GM12878 (cell line): ENCODE measurements around the gene TRIM9. TPM values are rescaled to one million over a fixed set of nuclear protein-coding genes. Genes with fewer than 3 reads are reported as not detected.

Experiments
- ATAC-seq: fragments of 200-7000 bp; cut with Tn5 transposase; 3 replicates; pipeline ENCODE4 v1.9.1; 2020; ENCODE audit warnings: mild to moderate bottlenecking, moderate library complexity
- BruUV-seq: library from RNA; stranded (reverse); fragments of 400-500 nt; replicated peaks from 2 replicates; lab custom pipeline; 2021; lab: Mats Ljungman, UMichigan
- CTCF ChIA-PET: fragments of 300-600 bp; sonication (Branson Sonifier 250); formaldehyde crosslinking; extraction: SDS; loops from one replicate; lab custom pipeline; 2021; ENCODE audit warnings: inconsistent platforms; lab: Yijun Ruan, JAX
- POLR2A ChIA-PET: fragments of 350-600 bp; formaldehyde crosslinking; extraction: SDS; loops from one replicate; lab custom pipeline; 2021; ENCODE audit warnings: inconsistent platforms; lab: Charles Lee
- RAD21 ChIA-PET: fragments of 300-600 bp; sonication (Branson Sonifier 250); formaldehyde crosslinking; loops from one replicate; lab custom pipeline; 2023; ENCODE audit warnings: antibody characterized with exemption; ENCODE audit not compliant: unreplicated experiment; lab: Charles Lee
- SMC1A ChIA-PET: fragments of 300-600 bp; sonication (Branson Sonifier 250); formaldehyde crosslinking; loops from one replicate; lab custom pipeline; 2023; ENCODE audit not compliant: unreplicated experiment, uncharacterized antibody; lab: Charles Lee
- DNase-seq: peaks from one replicate; pipeline ENCODE4 v3.0.0-alpha.2; 2011; ENCODE audit warnings: low read depth, low spot score
- FAIRE-seq: peaks from 3 replicates; lab custom pipeline; 2011; peaks lifted over from hg19 to GRCh38; lab: Jason Lieb, UNC
- H2AFZ ChIP-seq: 2 replicates; pipeline ENCODE4 v1.6.0; 2011; ENCODE audit warnings: low read depth, low read length, control low read depth; ENCODE audit not compliant: control insufficient read depth
- H3K27ac ChIP-seq: 2 replicates; pipeline ENCODE4 v1.5.1; 2011; ENCODE audit warnings: control low read depth; ENCODE audit not compliant: control insufficient read depth, insufficient read depth
- H3K27me3 ChIP-seq, 2 experiments: replicated peaks in 1 of 2; 2 replicates each; pipeline versions ENCODE4 v1.6.0 to v1.6.1; 2011; ENCODE audit warnings: low read length in 1 of 2; ENCODE audit not compliant: control insufficient read depth in 2 of 2, insufficient read depth in 2 of 2
- H3K36me3 ChIP-seq, 2 experiments: 2 replicates each; pipeline ENCODE4 v1.5.1; 2011; ENCODE audit warnings: low read length in 1 of 2; ENCODE audit not compliant: control insufficient read depth in 2 of 2, insufficient read depth in 2 of 2
- H3K4me1 ChIP-seq: 2 replicates; pipeline ENCODE4 v1.6.1; 2011; ENCODE audit warnings: mild to moderate bottlenecking, low read length, moderate library complexity, mixed read lengths; ENCODE audit not compliant: control insufficient read depth, insufficient read depth
- H3K4me2 ChIP-seq: 2 replicates; pipeline ENCODE4 v1.6.0; 2011; ENCODE audit warnings: control low read depth; ENCODE audit not compliant: control insufficient read depth, insufficient read depth
- H3K4me3 ChIP-seq: fragments of 200-600 bp; sonication (generic); 2 replicates; pipeline ENCODE4 v1.5.1; 2016
- H3K79me2 ChIP-seq: 2 replicates; pipeline ENCODE4 v1.6.0; 2011; ENCODE audit warnings: low read length; ENCODE audit not compliant: control insufficient read depth, insufficient read depth
- H3K9ac ChIP-seq: 2 replicates; pipeline ENCODE4 v1.8.0; 2011; ENCODE audit warnings: low read length, control low read depth, mixed read lengths; ENCODE audit not compliant: control insufficient read depth, insufficient read depth
- H3K9me3 ChIP-seq: replicated peaks from 3 replicates; pipeline ENCODE4 v1.5.1; 2011; ENCODE audit warnings: mild to moderate bottlenecking, low read length; ENCODE audit not compliant: control insufficient read depth, insufficient read depth
- H4K20me1 ChIP-seq: 2 replicates; pipeline ENCODE4 v1.6.0; 2011; ENCODE audit not compliant: control insufficient read depth, insufficient read depth
- BACH1 ChIP-seq: fragments of 450-650 bp; IDR thresholded peaks from 2 replicates; pipeline ENCODE4 v1.6.1; 2017; ENCODE audit warnings: mild to moderate bottlenecking, borderline replicate concordance
- BMI1 ChIP-seq: fragments of 450-650 bp; IDR thresholded peaks from 2 replicates; pipeline ENCODE4 v1.6.1; 2016; ENCODE audit warnings: mild to moderate bottlenecking, moderate library complexity, borderline replicate concordance
- DPF2 ChIP-seq: fragments of 450-650 bp; IDR thresholded peaks from 2 replicates; pipeline ENCODE4 v1.6.1; 2017; ENCODE audit warnings: mild to moderate bottlenecking
- PBX3 ChIP-seq: IDR thresholded peaks from 2 replicates; pipeline ENCODE4 v1.6.1; 2011; ENCODE audit warnings: mild to moderate bottlenecking, low read depth, low read length, moderate library complexity; ENCODE audit not compliant: insufficient replicate concordance
- RAD21 ChIP-seq: IDR thresholded peaks from 2 replicates; pipeline ENCODE4 v1.6.1; 2011; ENCODE audit warnings: mild to moderate bottlenecking, low read depth, low read length, moderate library complexity; ENCODE audit not compliant: insufficient read depth
- RAD51 ChIP-seq: fragments of 450-650 bp; IDR thresholded peaks from 2 replicates; pipeline ENCODE4 v1.6.1; 2016; ENCODE audit warnings: moderate library complexity, mild to moderate bottlenecking, inconsistent platforms
- SPI1 ChIP-seq: IDR thresholded peaks from 2 replicates; pipeline ENCODE4 v1.6.1; 2011; ENCODE audit warnings: low read depth, mild to moderate bottlenecking, low read length, moderate library complexity, borderline replicate concordance; ENCODE audit not compliant: insufficient read depth
- STAT3 ChIP-seq: IDR thresholded peaks from 2 replicates; pipeline ENCODE4 v1.6.1; 2011; ENCODE audit warnings: low read depth, low read length, improper control_type of control experiment
- TARDBP ChIP-seq: IDR thresholded peaks from 2 replicates; pipeline ENCODE4 v1.6.1; 2016; ENCODE audit warnings: borderline replicate concordance
- YY1 ChIP-seq: IDR thresholded peaks from 2 replicates; pipeline ENCODE4 v1.6.1; 2011; ENCODE audit warnings: low read depth, mild to moderate bottlenecking, low read length
- WGBS: methylation state at CpG from one replicate; pipeline ENCODE4 v1.1.6; 2016; ENCODE audit warnings: low lambda C conversion rate; ENCODE audit not compliant: insufficient replicate concordance, insufficient coverage; ENCODE audit errors: missing lambda C conversion rate; 5-methylcytosine and 5-hydroxymethylcytosine counted together
- in situ Hi-C: fragments of 300-500 bp; cut with MboI; formaldehyde crosslinking; loops from 9 replicates; pipeline ENCODE4 v1.14.3; 2018; ENCODE audit warnings: mixed read lengths
- intact Hi-C: fragments of 100-400 bp; cut with micrococcal nuclease; formaldehyde crosslinking; loops from one replicate; pipeline ENCODE4 v1.14.2; 2022; ENCODE audit not compliant: unreplicated experiment
- polyA plus RNA-seq, 11 experiments: library from polyadenylated mRNA; depleted of rRNA in 4 of 11; unstranded in 6 of 11; stranded (reverse) in 5 of 11; fragments of >200 nt; fragmentation: Nextera tagmentation in 4 of 11; fragmentation: Illumina TruSeq in 1 of 11; extraction: Ambion mirVana in 4 of 11; extraction: Trizol in 1 of 11; gene quantifications; 1 replicate in 1 of 11; 2 replicates in 10 of 11; pipeline versions ENCODE4 v1.2.1 to v1.2.3, GENCODE V29; 2011 to 2016; ENCODE audit warnings: inconsistent platforms in 2 of 11, missing spikeins in 2 of 11, low read depth in 1 of 11
- total RNA-seq, 4 experiments: library from RNA; depleted of rRNA in 3 of 4; stranded (reverse); fragments of >200 nt in 3 of 4; fragmentation: Illumina TruSeq in 1 of 4; extraction: Trizol in 1 of 4; gene quantifications; 2 replicates each; pipeline versions ENCODE4 v1.2.1 to v1.2.3, GENCODE V29; 2013 to 2021

The TRIM9 gene
- total and polyA plus RNA-seq, 10 of the 15 experiments (the other 5 are each of a cell fraction or from before 2014, with no cell fraction given) = 0.04 to 0.18 (median 0.11) TPM; not detected in 2

- no peak for TF ChIP-seq RAD51
- no peak for TF ChIP-seq TARDBP
- TF ChIP-seq BMI1 = no peak
- TF ChIP-seq DPF2 = no peak
- no peak for TF ChIP-seq STAT3
- TF ChIP-seq SPI1 = no peak
- TF ChIP-seq YY1 = no peak
- TF ChIP-seq RAD21 = no peak
Measured at GRCh38 chr14:50935126-50936015, 159.5 kb downstream of the TRIM9 start (continued).

- ATAC-seq (no peak), FAIRE-seq (no peak), DNase-seq (no peak)
- WGBS = 72% methylated on average over 4 of the region's 4 CpGs
- ChIA-PET CTCF (no interaction called here), POLR2A (no interaction called here), SMC1A (no interaction called here), RAD21 (no interaction called here)
- peaks cover 6% of the 10 kb centered on the region for H3K4me1 ChIP-seq
- H3K4me2 ChIP-seq = no peak overlapping the region
- H3K79me2 ChIP-seq = no peaks in the 10 kb centered on the region
- no peaks in the 10 kb centered on the region for H3K9me3 ChIP-seq
- TF ChIP-seq BACH1 (no peak), PBX3 (no peak)
- H4K20me1 ChIP-seq = no peaks in the 10 kb centered on the region
- H3K4me3 ChIP-seq = no peak overlapping the region
- no peak overlapping the region for H3K9ac ChIP-seq
- no peaks in the 10 kb centered on the region; a peak in 1 of 4 replicates for H3K27me3 ChIP-seq
- H3K27ac ChIP-seq = no peak overlapping the region
- H3K36me3 ChIP-seq = no peaks in the 10 kb centered on the region
- intact Hi-C loops = no loop called here
- in situ Hi-C loops = no loop called here
- BruUV-seq = no TSS peak
- no peak overlapping the region for H2AFZ ChIP-seq
Measured at GRCh38 chr14:50932592-50933495, 162.1 kb downstream of the TRIM9 start.
